Measurements from ENCODE around the gene SV2C.

GRCh38 chr5:76277736-76278135, 194.6 kb downstream of the SV2C start:
- TF ChIP-seq CTCF (IDR thresholded peaks at IDR 0.05; ENCODE audit: insufficient read depth, low read length, poor library complexity, severe bottlenecking) = no peak
- no peak for TF ChIP-seq EZH2phosphoT487 (conservative IDR thresholded peaks at IDR 0.05; ENCODE audit: low read length)

Data from SU-DHL-6 (cell line).